Measurements from ENCODE around the gene KRTAP10-7.

The KRTAP10-7 gene

DNA sequence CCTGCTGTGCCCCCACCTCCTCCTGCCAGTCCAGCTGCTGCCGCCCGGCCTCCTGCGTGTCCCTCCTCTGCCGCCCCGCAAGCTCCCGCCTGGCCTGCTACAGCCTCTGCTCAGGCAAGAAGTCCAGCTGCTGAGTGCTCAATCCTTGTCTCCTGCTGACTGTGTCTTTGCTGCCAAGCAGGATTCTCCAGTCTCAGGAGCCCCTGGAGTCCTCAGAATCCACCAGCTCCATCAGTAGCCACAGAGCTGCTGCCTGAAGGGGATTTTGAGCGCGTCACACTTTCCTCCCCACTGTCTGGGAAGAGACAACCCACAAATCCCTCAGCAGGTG, 46.8 kb downstream of the KRTAP10-7 start:
- no peak for TF ChIP-seq CTCF (conservative IDR thresholded peaks at IDR 0.05)
- no peak overlapping the region for H3K27ac ChIP-seq

- no peak for TF ChIP-seq ZFX (IDR thresholded peaks at IDR 0.05)
- no peak for TF ChIP-seq CTCF (conservative IDR thresholded peaks at IDR 0.05)
- no peak overlapping the region for H3K27ac ChIP-seq
Observed at GRCh38 chr21:44648557-44649311, 48.3 kb downstream of the KRTAP10-7 start.

DNA sequence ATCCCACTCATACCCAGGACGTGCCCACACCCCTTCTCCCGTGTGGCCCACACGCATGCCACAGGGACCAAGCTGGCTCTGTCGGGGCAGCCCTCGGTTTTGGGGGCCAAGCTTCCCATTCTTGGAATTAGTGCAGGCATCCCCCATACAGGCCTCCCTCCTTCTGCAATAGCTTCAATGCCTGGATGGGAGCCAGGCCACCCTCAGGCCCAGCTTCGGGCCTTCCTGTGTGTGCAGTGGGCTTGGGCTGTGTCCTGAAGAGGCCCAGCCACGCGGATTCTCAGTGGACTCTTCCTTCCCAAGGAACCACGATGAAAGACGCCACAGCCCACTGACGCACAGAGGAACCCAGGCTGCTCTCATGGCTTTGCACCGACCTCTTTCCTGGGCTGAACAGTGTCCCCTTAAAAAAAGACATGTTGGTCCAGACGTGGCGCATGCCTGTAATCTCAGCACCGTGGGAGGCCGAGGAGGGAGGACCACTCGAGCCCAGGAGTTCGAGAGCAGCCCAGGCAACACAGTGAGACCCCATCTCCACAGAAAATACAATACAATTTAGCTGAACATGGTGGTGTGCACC, 49.2 kb downstream of the KRTAP10-7 start:
- TF ChIP-seq CTCF (conservative IDR thresholded peaks at IDR 0.05): no peak
- no peak for TF ChIP-seq ZFX (IDR thresholded peaks at IDR 0.05)
- no peak overlapping the region for H3K27ac ChIP-seq

DNA sequence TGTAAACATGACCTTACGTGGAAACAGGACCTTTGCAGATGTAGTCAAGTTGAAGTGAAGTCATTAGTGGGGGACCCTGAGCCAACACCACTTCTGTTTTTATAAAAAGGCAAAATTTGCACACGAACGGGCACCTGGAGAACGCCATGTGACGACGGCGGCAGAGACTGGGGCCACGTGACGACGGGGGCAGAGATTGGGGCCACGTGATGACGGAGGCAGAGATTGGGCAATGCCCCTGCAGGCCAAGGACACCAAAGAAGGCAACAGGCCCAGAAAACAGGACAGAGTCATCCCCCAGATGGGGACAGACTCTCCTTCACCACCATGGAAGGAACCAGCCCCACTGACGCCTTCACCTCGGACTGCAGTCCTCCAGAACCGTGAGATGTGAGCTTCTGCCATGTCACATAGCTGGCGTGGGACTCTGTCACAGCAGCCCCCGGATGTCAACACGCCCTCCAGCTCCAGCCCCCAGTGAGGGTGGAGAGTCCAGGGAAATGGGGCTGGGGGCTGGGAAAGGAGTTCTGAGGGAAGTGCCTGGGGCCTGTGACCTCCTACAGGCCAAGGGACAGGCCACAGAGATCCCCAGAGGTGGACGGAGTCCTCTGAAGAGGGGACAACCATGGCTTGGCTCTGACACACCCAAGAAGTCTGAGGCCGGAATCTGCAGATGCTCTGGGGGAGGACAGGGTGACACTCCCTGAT, 50.0 kb downstream of the KRTAP10-7 start:
- H3K27ac ChIP-seq: no peak overlapping the region
- TF ChIP-seq CTCF (conservative IDR thresholded peaks at IDR 0.05): no peak
- TF ChIP-seq ZFX (IDR thresholded peaks at IDR 0.05): no peak

GRCh38 chr21:44650973-44651675, 50.7 kb downstream of the KRTAP10-7 start:
- TF ChIP-seq CTCF (conservative IDR thresholded peaks at IDR 0.05) (no peak), ZFX (IDR thresholded peaks at IDR 0.05) (no peak)
- H3K27ac ChIP-seq: no peak overlapping the region
